GM12874 (cell line): ENCODE results near the gene JUN.
A peak's percentile ranks its signal among the peaks of the same experiment; 100 is the strongest.

Experiments
- CTCF ChIP-seq: IDR thresholded peaks from 2 replicates; pipeline ENCODE4 v1.5.1; 2011; ENCODE audit warnings: low read depth, mild to moderate bottlenecking, control low read depth, low read length, moderate library complexity; ENCODE audit not compliant: insufficient read depth

The JUN gene

GRCh38 chr1:58739856-58740466 is 43.9 kb downstream of the JUN start:
- TF ChIP-seq CTCF = peak; percentile 41; the same call in 1 of the 2 replicates

- TF ChIP-seq CTCF = no peak
Measured at GRCh38 chr1:58738876-58739275, 45.0 kb downstream of the JUN start.

GRCh38 chr1:58735586-58735985 is 48.3 kb downstream of the JUN start:
- no peak for TF ChIP-seq CTCF

- no peak for TF ChIP-seq CTCF
Measured at GRCh38 chr1:58734630-58735029, 49.2 kb downstream of the JUN start.

- no peak for TF ChIP-seq CTCF
Measured at GRCh38 chr1:58732087-58732775, 51.6 kb downstream of the JUN start.
